Activated CD8-positive, alpha-beta memory T cell treated with anti-CD3 and anti-CD28 coated beads, Interleukin-2, amount 50 U/mL, for 1 hour (primary cell): ENCODE measurements around the gene DYNLRB1.

Experiments
- DNase-seq: peaks from one replicate; pipeline ENCODE4 v3.0.0-alpha.2; 2020; ENCODE audit errors: extremely low read depth

DYNLRB1 gene

DNA sequence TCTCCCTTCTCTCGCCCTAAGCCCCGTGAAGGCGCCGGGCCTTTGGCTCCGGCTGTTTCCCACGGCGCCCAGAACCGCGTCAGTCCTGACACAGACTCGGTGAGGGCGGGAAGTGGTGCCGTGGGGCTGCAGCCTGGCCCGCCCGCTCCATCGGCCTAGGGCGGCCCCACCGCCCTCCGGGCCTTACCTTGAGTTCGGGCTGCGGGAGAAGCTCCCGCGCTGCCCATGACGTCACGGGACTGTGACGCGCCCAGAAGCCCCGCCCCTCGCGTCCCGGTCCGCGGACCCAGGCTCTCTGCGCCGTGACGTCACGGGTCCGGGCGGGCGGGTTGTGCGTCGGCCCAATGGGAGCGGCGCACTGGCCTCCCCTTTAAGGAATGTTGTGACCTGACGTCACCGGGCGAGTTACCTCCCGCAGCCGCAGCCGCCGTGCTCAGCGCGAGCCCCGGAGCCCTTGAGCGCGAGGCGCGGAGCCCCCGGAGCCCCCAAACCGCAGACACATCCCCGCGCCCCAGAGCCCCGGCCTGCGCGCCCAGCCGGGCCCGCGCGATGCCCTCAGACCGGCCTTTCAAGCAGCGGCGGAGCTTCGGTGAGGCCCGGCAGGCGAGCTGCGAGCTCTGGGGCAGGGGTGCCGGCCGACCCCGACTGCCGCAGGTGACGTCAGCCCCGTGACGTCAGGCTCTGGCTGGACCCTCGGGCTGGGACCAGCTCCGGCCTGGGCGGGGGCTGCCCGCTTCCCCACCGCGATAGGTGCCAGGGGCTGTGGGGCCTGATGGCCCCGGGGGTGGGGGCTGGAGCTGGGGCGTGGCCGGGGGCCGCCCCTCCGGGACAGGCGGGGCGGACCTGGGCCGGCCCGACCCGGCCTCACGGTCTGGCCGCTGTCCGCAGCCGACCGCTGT, 42.3 kb downstream of the DYNLRB1 start, which contains the start of gene MAP1LC3A:
Gene MAP1LC3A, plus strand, starts transcription at position 399 of the 899 bp plus-strand sequence. Its CDS starts 151 bp downstream, at position 550.
- DNase-seq, result peak; percentile 87

DNA sequence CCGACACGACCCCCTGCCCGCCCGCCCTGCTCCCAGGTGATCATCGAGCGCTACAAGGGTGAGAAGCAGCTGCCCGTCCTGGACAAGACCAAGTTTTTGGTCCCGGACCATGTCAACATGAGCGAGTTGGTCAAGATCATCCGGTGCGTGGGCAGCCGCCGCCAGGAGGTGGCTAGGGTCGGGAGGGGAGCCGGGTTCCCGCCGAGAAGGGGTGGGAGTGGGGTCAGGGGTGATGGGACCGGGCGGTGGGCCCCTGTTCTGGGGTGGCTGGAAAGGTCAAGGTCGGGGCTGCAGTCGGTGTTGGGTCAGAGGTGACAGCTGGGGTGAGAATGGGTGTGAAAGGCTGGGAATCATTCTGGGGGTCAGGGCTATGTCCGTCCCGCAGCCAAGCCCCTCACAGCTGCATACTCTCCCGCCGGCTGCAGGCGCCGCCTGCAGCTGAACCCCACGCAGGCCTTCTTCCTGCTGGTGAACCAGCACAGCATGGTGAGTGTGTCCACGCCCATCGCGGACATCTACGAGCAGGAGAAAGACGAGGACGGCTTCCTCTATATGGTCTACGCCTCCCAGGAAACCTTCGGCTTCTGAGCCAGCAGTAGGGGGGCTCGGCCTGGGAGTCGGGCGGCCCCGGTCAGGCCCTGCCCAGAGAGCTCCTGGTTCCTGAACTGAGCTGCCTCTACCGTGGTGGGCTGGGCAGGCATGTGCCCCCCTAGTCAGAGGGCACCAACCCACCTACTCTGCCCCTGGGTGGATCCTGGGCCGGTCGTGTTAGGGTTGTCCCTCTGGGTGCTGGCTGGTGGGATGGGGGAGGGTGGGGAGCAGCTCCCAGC, 43.3 kb downstream of the DYNLRB1 start:
- DNase-seq, result no peak

DNA sequence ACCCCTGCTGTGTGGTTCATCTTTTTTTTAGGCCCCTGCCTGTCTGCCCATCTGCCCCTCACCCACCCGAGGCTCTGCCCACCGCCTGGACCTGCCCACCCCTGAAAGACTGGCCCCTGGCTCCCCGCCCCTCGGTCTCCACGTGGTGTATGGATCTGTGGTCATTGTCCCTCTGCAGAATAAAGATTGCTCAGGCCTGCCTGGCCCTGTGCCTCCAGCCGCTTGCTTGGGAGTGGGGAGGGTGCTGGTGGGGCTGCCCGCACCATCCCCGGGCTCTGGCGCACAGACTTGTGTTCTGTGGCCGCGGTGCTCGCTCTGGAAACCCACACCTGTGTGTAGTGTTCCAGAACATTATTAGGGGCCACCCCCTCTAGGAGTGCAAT, 43.9 kb downstream of the DYNLRB1 start:
- DNase-seq, result no peak

DNA sequence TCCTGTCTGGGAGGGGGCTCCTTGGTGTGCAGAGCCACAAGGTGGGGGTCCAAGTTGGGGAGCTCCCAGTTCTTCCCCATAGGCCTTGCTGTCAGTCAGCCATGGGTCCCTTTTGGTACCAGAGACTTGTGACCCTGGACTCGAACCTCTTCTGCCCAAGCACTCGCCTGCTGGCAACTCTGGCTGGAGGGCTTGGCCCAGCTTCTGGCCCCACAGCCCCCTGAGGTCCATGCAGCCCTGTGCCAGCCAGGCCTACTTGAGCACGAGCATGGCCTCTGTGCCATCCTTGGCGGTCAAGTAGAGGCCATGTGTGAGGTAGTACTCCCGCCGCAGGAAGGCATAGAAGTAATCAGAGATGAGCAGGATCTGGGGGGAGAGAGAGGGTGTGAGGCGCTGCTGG, 44.4 kb downstream of the DYNLRB1 start:
- DNase-seq, result no peak

DNA sequence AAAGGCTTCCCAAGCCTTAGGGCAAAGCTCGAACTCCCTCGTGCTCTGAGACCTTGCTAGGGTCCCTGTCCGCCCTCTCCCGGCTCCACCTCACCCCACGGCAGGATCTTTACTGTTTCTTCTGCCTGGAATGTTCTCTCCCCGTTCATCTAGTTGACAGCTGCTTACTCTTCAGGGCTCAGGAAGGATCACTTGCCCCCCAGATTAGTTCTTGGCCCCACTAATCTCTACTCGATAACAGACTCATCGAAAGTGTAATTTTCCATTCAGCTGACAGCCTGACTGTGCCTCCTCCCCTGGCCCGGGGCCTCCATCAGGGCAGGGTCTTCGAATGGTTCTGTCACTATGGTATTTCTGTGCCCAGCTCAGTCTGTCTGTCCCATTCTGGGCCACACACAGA, 45.4 kb downstream of the DYNLRB1 start:
- no peak for DNase-seq

DNA sequence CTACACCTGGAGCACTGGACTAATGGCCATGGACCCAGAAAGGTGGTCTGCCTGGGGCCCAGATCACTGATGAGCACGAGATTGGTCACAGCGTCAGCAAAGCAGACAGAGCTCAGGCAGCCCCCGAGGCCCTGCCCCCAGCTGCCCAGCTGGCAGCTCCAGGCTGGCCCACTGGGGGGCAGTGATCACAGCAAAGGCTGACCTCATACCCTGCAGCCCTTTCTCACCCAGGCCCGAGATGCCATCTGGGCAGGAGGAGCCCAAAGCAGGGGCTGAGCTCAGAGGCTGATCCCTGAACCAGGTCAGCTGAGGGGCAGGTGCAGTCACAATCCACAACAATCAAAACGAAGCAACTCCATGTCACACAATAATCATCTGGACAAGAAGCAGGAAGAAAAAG, 46.4 kb downstream of the DYNLRB1 start:
- DNase-seq, result no peak

DNA sequence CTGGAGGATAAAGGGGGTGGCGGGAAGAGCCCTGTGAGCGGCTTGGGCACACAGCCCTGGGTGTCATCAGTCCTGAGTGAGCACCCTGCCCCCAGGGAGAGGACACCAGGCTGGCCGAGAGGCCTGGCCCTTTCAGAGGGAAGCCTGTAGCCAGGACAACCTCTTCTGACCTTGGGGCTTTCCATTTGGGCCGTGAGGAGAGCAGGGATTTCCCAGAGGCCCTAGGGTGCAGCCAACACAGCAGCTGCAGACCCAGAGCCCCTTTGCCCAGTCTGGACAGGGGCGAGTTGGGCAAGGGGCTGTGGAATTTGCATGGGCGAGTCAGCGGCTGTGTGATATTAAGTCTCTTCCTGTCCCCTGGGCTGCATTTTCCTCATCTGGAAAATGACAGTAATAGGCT, 48.6 kb downstream of the DYNLRB1 start:
- DNase-seq, result no peak

DNA sequence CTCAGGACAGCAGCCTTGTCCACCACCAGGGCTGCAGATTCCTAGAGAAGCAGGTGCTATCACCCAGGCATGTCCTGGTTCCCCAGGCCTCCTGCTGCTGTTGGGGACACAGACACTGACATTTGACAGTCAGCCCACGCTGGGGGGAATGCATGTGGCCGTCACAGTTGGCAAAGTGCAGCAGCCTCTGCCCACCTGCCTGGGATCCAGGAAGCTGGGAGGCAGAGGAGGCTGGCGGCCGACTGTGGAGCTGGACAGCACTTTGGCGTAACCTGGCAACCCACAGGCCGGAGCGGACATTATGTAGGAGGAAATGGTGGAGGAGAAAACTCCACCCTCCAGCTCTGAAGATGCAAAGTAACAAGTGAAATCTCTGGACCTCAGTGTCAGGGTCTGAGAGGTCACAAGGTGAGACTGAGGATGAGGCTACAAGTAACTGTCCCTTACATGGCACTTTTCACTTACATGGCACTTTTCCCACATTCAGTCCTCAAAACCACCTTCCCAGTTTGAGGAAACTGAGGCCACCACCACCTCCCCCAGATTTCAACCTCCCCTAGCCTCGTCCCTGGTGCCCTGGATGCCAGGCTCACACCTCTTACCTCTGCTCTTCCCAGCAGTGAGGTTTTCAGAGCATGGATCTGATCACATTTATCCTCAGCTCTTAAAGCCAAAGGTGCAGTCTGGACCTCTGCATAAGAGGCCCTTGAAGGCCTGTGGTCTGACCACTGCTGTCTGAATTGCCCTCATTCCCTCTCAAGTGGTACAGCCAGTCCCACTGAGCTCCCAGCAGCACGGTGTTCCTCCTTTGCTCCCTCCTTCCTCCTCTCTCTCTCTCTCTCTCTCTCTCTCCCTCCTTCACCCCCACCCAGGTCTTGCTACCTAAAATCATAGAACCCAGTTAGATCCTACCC, 51.0 kb downstream of the DYNLRB1 start:
- DNase-seq, result no peak

DNA sequence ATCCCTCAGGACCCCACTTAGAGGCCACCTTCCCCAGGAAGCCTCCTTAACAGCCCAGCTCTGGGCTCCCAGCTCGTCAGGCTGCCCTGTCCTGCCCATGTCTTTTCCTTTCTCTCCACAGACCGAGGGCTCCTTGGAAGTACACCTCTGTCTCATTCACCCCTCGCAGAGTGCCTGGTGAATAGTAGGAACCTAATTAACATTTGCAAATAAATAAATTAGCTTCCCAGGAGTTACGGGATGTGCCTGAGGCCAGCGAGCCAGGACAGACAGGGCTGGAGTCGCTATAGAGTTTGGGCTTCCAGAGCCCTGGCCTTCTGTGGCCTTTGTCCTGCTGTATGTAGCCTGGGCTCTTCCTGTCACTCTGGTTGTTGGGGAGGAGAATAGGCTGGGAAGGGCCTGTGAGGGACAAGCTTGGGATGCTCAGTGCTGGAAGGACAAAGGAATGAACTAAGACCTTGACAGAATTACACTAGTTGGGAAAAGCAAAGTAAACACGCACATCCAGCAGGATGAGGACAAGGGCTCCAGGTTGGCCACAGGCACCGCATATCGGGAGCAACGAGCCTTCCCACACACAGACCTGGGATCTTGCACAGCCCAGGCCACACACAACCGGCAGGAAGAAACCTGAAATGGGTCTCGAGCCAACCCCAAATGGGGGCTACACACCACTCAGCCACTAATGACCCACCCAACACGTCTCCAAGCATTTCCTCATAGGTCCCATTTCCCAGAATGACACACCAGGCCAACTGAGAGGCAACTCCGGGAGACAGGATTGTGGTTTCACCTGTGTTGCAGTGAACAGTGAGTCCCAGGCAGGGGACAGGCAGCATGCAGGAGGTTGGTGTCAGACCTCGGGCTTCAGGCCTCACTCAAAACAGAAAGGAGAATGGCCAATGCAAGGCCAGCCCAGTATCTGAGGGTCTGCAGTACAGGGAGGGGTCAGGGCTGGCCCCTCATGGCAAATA, 52.0 kb downstream of the DYNLRB1 start:
- no peak for DNase-seq

DNA sequence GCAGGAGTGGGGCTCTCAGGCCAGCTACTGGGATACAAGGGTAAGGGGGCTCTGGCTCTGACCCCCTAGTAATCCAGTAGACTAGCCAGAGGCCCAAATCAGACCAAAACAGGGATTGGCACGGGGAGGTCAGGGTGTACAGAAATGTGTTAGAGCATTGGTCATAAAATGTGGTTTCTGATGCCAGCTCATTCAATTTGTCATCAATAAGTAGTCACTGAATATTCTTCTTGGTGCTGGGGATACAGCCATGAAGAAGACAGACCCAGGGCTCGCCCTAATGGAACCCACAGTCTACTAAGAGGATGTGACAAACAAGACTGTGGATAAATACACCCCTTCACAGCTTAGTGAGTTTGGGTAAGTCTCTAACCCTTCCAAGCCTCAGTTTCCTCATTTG, 53.4 kb downstream of the DYNLRB1 start:
- DNase-seq, result no peak

DNA sequence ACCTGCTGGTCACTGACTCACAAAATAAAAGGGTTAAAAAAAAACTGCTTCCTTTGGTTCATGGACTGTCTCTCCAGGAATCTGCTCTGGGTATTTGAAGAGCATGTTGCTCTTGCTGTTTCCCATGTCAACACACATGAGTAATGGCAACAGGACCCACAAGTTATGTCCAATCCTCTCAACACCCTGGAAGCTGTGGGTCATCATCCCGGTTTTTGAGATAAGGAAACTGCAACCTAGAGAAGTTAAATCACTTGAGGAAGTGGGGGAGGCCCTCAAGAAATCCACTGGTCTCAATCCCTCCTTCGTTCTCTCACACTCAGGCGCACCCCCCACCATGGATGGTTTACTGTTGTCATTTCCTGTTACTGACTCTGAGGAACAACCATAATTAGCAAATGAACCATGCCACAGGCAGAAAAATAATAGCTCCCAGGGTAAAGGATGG, 54.7 kb downstream of the DYNLRB1 start:
- DNase-seq, result no peak

DNA sequence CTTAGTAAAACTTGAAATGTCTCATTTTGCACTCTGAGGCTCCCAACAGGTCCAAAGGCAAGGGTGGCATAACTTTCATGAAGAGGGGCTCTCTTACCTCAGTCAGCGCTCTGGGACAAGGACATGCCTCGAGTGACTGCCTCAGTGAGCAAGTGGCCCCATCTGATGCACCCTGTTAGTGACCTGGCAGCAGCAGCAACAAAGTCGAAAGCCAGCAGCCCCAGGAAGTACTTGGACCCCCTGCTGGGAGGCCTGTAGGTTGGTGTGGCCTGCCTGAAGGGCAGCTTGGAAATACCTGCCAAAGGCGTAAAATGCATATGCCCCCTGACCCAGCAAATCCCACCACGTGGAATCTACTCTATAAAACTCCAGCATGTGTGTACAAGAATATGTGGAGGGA, 55.5 kb downstream of the DYNLRB1 start:
- DNase-seq, result no peak

DNA sequence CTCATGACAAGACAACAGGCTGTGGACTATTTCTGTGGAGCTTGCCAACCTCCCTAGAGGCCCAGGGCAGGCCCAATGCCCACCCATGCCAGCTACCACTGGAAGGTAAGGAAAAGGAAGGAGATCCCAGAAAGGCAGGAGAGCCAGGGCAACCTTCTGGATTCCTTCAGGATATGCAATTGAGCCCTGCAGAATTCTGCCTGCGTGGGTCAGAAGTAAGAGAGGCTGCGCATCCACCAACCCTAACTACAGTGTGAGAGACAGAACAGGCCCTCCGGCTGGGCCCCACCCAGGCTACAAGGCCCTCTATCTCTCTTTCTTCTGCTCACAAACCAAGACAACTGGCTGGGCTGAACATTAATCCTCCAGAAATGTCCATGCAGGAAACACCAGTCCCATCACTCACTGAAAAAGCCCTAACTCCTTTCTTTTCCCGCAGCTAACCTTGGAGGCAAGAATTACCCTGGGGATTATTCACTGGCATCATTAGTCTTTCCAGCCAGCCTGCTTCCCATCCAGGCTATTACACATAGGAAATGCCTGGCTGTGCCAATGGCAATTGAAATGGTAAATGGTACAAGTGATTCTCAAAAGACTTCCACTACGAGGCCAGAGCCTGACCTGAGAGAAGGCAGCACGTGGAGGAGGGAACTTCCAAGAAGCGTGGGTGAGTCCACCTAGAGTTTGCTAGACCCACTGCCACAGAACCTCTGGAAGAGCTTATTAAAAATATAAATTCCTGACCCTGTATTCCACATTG, 57.5 kb downstream of the DYNLRB1 start:
- DNase-seq, result no peak

DNA sequence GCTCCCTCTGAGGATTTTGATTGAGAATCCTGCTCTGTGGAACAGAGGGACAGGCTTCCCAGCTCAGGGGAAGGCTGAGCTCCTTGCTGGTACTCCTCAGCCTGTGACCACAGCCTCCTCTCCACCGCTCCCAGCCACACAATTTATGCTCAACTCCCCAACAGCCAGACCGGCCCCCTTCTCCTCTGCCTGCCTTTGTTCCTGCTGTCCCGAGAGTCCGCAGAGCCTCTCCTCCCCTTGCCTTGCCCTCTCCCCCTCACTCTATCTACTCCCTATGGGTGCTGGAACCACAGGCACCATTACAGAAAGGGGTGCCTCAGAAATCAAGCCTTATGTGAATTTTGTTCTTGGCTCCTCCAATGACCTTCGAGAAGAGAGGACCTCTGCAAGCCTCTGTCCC, 58.2 kb downstream of the DYNLRB1 start:
- no peak for DNase-seq

DNA sequence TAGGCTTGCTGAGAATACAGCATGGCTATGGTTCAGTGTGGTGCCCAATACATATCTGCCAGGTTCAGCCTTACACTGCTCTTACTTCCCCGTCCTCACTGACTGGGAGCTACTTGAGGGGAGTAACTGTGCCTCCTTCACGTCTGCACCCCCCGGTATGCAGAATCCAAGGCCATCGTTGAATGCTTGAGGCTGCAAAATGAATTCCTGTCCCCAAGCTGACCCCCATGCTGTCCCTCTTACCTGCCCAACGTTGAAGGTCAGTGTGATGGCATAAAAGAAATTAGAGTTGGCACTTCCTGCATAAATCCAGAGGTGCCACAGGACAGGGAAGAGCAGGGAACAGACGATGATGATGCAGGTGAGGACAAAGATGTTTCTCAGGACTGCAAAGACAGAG, 58.6 kb downstream of the DYNLRB1 start:
- no peak for DNase-seq

DNA sequence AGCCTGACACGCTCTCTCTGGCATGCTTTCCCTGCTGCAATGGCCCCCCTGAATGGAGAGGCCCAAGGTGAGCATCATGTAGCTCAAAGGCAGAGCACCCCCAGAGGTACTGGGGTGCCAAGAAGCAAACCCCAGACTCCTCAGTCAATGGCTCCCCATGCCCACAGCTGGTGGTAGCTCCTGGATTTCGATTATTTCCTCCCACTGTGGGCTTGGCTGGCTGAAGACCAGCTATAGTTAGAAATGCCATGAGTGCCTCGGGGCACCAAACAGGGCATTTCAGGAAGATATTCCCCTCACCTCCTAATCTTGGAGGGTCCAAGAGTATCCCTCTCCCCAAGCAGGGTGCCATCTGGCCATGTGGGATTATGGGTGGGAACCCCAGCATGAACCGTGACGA, 59.0 kb downstream of the DYNLRB1 start:
- DNase-seq, result no peak

DNA sequence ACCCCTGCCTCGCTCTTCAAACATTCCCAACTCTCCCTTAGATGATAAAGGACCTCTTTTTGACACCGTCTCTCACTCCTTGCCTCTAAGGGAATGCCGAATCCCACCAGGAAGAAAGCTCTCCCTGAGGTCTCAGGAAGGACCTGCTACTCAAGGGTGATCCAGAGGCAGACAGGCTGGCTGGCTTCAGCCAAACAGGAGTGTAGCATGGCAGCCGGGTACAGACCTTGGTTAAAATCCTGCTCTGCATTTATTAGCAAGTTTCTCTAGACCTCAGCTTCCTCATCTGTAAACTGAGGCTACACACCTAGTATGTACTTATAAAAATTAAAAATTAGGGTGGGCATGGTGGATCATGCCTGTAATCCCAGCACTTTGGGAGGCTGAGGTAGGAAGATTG, 59.5 kb downstream of the DYNLRB1 start:
- no peak for DNase-seq

DNA sequence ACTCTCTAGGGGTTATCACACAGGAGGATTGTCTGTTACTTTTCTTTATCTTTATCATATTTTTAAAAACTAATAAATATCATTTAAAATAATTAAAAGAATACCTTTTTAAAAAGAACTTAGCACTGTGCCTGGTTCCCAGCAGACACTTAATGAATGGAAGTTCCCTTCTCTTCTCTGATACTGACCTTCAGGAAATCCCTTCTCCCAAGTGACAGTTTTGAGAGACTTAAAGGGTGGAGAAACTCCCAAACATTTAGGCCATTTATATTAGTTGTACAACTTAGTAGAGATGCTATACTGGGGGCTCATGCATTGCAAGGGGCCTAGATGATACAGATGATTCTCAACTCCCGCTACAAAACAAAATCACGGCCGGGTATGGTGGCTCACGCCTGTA, 60.8 kb downstream of the DYNLRB1 start:
- no peak for DNase-seq

DNA sequence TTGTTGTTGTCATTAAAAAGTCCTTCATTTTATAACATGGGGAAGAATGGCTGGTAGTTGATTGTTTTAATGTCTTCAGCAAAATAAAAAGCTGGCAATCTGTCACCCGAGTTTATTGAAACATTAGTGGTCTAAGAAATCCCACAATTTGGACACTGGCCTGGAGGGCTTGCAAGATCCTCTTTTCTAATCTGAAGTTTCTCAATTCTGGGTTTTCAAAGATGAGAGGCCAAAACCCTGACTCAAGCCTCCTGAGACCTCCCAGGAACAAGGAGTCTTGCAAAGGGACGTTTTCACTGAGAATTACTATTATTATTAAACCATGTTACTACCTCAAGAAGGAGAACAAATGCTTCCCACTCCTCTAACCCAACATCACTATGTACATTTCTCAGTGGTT, 61.8 kb downstream of the DYNLRB1 start:
- DNase-seq, result no peak

DNA sequence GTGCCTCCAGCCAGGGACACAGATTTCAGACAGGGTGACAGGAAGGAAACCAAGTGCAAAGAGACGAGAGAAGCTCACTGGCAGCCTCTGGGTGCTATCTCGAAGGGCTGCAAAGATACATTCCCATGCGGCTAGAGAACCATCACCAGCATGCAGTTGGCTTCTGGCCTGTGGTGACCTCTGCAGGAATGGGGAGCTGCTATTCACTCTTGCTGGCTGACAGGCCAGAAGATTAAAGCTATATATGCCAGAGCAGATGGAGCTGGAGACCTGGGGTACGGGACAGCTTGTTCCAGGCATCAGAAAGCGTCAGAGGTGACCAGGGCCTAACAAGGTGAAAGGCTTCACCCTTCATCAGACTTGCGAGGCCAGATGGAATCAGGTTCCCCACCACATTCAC, 62.3 kb downstream of the DYNLRB1 start:
- DNase-seq, result no peak
